GM21723 (cell line): ENCODE data around the gene SEC61B.

Experiments
- ATAC-seq: cut with Tn5 transposase; IDR thresholded peaks from one replicate; pipeline ENCODE4 v1.9.1; 2021; ENCODE audit warnings: mild to moderate bottlenecking, moderate library complexity; ENCODE audit not compliant: unreplicated experiment

Gene SEC61B

GRCh38 chr9:99221621-99222415 is at the start of gene SEC61B, which contains the start of gene ALG2:
TSS of gene SEC61B (plus strand) at chr9:99222282. CDS start at chr9:99222364, 82 bp downstream.
TSS of gene ALG2 (minus strand) at chr9:99221942. CDS start at chr9:99221894, 48 bp downstream.
- ATAC-seq = peak; percentile 93

- ATAC-seq = peak; percentile 68
These were observed 48.2 kb upstream of the SEC61B start for GRCh38 chr9:99173570-99174504.

GRCh38 chr9:99176527-99177013 is 45.5 kb upstream of the SEC61B start:
- ATAC-seq = no peak

- ATAC-seq = no peak
These were observed 44.3 kb upstream of the SEC61B start for GRCh38 chr9:99177576-99178366.

GRCh38 chr9:99178912-99179872 is 42.9 kb upstream of the SEC61B start:
- ATAC-seq = no peak

- ATAC-seq = no peak
These were observed 41.9 kb upstream of the SEC61B start for GRCh38 chr9:99180199-99180598.

- ATAC-seq = no peak
These were observed 41.4 kb upstream of the SEC61B start for GRCh38 chr9:99180662-99181061.

GRCh38 chr9:99181206-99181605 is 40.9 kb upstream of the SEC61B start:
- ATAC-seq = no peak

- no peak for ATAC-seq
These were observed 40.5 kb upstream of the SEC61B start for GRCh38 chr9:99181621-99182020.

GRCh38 chr9:99182356-99182755 is 39.7 kb upstream of the SEC61B start:
- no peak for ATAC-seq

GRCh38 chr9:99183616-99184015 is 38.5 kb upstream of the SEC61B start:
- no peak for ATAC-seq

GRCh38 chr9:99184110-99184474 is 38.0 kb upstream of the SEC61B start:
- no peak for ATAC-seq

GRCh38 chr9:99184475-99185347 is 37.4 kb upstream of the SEC61B start:
- peak; percentile 51 for ATAC-seq

GRCh38 chr9:99185348-99185632 is 36.8 kb upstream of the SEC61B start:
- no peak for ATAC-seq

GRCh38 chr9:99185934-99186333 is 36.1 kb upstream of the SEC61B start:
- ATAC-seq = no peak

GRCh38 chr9:99187311-99187710 is 34.8 kb upstream of the SEC61B start:
- ATAC-seq = no peak

- no peak for ATAC-seq
These were observed 32.9 kb upstream of the SEC61B start for GRCh38 chr9:99189186-99189585.

GRCh38 chr9:99189887-99190596 is 32.0 kb upstream of the SEC61B start:
- no peak for ATAC-seq
